GM18867 (cell line): ENCODE results near the gene PRKAR2B.

ENCODE experiments used
- ATAC-seq: cut with Tn5 transposase; IDR thresholded peaks from one replicate; pipeline ENCODE4 v1.9.1; 2021; ENCODE audit warnings: mild to moderate bottlenecking, moderate library complexity; ENCODE audit not compliant: unreplicated experiment

The PRKAR2B gene

GRCh38 chr7:107173691-107174406, 129.3 kb downstream of the PRKAR2B start:
- peak; percentile 54 for ATAC-seq

GRCh38 chr7:107179326-107180164, 135.0 kb downstream of the PRKAR2B start:
- ATAC-seq: no peak

- no peak for ATAC-seq
Measured at GRCh38 chr7:107180378-107180777, 135.9 kb downstream of the PRKAR2B start.

- ATAC-seq: no peak
Measured at GRCh38 chr7:107181172-107181571, 136.7 kb downstream of the PRKAR2B start.

- ATAC-seq: no peak
Measured at GRCh38 chr7:107185716-107186115, 141.2 kb downstream of the PRKAR2B start.

- ATAC-seq: no peak
Measured at GRCh38 chr7:107186240-107186639, 141.7 kb downstream of the PRKAR2B start.

GRCh38 chr7:107187774-107188173, 143.3 kb downstream of the PRKAR2B start:
- no peak for ATAC-seq

GRCh38 chr7:107190090-107190489, 145.6 kb downstream of the PRKAR2B start:
- ATAC-seq: no peak

GRCh38 chr7:107194052-107194451, 149.5 kb downstream of the PRKAR2B start:
- no peak for ATAC-seq

- no peak for ATAC-seq
Measured at GRCh38 chr7:107196834-107197610, 152.5 kb downstream of the PRKAR2B start.

GRCh38 chr7:107201795-107202450, 157.4 kb downstream of the PRKAR2B start:
- ATAC-seq: peak; percentile 82

GRCh38 chr7:107203607-107204006, 159.1 kb downstream of the PRKAR2B start:
- ATAC-seq: no peak

GRCh38 chr7:107206136-107206535, 161.6 kb downstream of the PRKAR2B start:
- ATAC-seq: no peak

- ATAC-seq: no peak
Measured at GRCh38 chr7:107206706-107207105, 162.2 kb downstream of the PRKAR2B start.

- ATAC-seq: no peak
Measured at GRCh38 chr7:107207459-107207858, 163.0 kb downstream of the PRKAR2B start.

- no peak for ATAC-seq
Measured at GRCh38 chr7:107208024-107208521, 163.6 kb downstream of the PRKAR2B start.

- ATAC-seq: no peak
Measured at GRCh38 chr7:107208563-107208962, 164.1 kb downstream of the PRKAR2B start.

GRCh38 chr7:107209565-107209964, 165.1 kb downstream of the PRKAR2B start:
- no peak for ATAC-seq

GRCh38 chr7:107210400-107210799, 165.9 kb downstream of the PRKAR2B start:
- ATAC-seq: no peak
